GM19351 (cell line): ENCODE data around the gene SLIT3.

ENCODE experiments used
- ATAC-seq: cut with Tn5 transposase; IDR thresholded peaks from one replicate; pipeline ENCODE4 v1.9.1; 2021; ENCODE audit warnings: mild to moderate bottlenecking, moderate library complexity; ENCODE audit not compliant: unreplicated experiment

SLIT3 gene

DNA sequence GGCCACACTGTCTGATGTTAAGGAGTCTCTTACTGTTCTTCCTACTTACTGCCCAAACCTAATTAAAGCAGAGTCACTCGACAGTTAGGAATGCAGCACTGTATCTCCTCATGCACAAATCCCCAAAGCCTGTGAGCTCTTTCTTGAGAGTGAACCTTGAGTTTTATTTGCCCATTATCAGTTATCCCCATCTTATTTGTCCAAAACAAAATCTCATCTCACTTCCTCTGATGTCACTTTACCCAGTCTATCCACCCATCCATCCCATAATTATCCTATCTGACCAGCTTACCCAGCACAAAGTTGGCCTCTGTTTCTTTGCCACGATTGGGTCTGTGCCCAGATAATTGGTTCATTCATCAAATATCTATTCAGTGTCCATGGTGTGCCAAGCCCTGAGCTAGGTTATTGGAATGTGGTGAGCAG, 250.8 kb downstream of the SLIT3 start:
- ATAC-seq = no peak

DNA sequence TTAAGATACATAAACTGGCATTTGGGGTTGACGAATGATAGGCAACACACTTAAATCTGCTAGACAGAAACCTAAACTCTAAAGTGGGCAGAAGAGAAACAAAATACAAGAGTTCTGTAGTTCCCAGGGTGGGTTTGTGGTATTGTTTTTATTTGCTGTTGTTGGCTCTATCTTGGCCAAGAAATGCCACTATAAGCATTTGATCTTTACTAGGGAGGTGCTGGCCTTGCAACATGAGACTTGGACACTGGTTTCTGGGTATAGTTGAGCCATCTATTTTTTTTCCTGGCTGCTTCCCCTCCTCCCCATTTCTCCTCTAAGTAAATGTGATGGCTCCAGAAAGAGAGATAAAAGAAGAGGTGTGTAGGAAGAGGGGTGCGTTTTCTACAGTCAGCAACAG, 251.2 kb downstream of the SLIT3 start:
- no peak for ATAC-seq

DNA sequence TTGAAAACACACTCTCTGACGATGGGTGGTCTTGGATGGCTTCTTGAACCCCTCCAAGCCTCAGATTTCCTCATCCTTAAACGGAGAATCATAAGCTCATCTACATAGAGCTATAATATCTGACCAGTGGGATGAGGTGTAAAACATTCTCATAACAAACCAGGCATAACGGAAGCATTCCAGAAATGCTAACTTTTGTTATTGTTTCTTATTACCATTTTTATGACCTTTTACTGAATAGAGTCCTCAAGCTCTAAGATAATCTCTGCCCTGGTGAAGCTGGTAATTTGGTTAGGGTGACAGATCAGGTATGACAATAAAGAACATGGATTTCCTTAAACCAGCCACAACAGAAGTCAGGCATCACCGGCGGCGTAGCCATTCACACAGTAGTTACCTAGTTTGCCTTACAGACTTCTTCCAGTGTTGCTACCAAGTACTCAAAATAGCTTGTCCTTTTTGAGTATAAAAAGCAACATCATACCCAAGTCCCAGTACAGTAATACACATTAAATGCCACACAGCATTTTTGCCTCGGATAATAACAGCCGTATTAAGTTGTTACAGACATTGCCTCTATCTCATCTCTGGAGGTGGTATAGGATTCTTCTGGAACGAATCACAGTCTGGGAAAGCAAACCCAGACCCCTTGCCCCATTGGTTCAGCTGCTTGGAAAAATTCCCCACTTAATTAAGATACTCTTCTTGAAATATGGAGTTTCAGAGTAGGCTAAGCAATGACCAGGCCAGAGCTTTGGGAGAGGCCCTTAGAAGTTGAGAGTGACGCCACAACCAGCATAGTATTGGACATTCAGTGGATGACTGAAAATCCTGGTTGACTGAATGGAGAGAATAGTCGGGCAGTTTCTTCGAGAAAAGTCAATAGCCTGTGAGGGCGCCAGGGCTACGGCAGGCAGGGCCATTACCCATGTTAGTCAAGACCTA, 252.5 kb downstream of the SLIT3 start:
- ATAC-seq = no peak

DNA sequence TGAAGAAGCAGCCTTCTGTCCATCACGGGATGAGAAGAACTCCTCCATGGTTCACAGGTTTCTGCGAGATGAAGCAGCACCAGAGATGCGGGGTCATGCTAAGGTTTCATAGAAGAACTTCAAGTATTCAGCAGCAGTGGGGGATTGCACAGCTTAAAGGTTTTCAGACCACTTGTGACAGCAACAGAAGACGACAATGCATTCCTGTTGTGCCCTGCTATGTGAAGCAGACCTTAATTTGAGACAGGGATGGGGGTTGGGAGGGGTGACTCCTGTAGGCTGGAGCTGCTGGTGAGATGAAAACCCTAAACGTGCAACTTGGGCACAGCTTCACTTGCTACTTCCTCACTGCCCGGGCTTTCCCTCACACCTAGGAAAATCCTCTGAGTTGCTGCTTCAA, 256.0 kb downstream of the SLIT3 start:
- no peak for ATAC-seq

DNA sequence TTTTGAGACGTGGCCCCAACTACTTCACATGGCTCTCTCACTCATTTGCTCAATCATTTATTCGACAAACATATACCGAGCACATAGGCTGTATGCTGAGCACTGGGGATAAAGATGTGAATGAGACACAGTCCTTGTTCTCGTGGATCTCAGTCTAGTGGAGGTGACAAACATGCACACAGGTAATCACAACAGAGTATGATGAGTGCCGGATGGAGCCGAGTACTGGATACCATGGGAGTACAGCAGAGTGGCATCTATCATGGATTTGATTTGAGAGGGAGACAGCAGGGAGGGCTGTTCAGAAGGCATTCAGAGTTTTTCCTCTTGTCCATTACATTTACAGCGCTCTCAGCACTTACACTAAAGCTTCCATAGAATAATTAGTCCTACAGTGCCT, 259.8 kb downstream of the SLIT3 start:
- ATAC-seq = no peak

DNA sequence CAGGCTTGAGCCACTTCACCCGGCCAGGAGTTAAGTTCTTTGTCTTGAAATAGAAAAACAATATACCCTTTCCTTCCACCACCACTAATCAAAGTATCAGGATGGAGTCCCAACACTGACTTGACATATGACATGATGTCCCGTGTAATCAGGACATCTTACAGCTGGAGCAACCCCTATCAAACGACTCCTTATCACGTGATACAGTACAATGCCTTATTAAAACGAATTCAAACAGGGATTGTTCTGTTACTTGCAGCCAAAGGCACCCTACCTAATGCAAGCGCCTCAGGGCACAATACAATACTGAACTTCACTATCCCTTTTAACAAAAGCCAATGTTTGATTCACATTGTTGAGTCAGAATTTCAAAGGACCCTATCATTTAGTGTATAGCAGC, 261.3 kb downstream of the SLIT3 start:
- ATAC-seq = no peak

DNA sequence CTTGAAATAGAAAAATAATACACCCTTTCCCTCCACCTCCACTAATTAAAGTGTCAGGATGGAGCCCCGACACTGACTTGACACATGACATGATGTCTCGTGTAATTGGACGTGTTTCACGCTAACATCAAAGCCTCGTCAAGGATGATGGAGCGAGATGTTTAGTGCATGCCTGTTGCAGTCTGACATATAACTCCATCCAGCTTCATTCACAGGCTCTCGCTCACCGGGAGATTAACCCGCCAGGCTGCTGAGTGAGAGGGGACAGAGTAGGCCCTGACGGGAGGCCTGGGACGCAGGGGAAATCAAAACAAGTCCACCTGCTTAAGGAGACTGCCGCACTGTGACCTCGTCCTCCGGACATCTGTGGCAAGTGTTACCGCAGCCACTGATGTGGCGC, 263.5 kb downstream of the SLIT3 start:
- ATAC-seq = no peak

DNA sequence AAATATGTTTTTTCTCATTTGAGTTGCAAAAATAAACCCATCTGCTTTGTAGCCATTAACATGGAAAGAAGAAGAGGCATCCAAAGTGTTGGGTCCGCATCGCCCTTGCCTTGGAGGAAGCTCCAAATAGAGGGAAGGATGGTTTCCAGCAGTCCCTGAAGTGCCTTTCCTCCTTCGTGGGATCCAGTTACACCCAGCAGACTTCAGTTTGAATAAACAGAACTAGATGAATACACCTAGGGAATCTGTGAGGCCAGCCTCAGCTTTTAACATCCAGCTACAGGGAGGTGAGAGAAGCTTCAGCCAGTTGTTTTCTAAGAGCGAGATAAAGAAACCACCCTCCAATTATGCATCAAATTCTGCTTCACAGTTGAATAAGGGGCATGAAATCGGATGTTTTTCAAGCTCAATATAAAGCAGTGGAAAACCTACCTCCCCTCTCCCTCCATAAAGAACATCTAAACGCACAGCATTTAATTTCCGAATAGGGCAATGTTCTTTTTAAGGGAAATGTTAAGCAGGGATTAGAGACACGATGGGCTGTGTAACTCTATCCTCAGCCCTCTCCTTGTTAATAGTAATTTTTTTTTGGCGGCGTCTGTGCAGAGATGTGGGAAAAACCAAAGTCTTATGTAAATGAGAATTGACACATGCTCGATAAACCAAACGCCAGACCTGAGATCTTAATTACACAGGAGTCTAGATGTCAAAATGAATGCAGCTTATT, 264.7 kb downstream of the SLIT3 start:
- no peak for ATAC-seq

DNA sequence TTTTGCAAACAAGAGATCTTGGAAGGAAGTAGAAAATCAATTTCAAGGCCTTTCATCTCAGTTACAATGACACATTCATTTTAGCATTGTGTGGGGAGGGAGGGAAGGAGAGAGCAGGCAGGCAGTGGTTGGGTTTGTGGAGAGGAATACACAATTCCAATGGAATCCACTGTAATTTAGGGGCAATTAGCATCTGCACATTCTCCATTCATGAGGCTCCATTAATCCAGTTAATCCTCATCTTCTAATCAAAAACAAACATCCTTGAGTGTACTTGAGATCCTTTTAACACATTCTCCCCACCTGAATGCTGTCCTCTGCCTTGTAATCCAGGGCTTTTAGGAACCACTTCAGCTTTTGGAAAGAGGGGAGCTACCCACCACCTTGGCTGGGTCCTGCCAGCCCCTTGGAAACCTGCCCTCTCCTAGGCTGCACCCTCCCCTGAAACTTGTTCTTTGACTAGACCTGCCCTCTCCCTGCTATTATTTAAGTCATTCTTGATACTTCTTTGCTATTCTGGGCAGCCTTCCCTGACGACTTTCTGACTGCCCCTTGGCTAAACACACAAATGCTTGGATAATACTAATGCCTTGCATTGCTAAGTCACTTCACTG, 271.2 kb downstream of the SLIT3 start:
- ATAC-seq = no peak

DNA sequence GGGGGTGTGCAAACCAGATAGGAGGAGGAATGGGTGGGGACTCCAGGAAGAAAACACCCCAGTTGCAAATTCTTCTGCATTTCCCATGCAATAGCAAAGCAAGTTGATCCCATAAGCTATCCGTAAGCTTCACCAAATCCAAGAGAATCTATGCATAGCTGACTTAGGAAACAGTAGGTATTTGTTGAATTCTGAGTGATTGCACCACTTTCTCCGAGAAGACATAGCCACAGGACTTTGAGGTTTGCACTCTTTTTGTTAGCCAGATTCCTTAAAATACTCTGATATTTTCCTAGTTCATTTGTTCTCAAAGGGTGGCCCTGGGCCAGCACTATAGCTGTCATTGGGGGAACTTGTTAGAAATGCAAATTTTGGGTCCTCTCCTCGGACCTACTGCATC, 271.9 kb downstream of the SLIT3 start:
- ATAC-seq = no peak

DNA sequence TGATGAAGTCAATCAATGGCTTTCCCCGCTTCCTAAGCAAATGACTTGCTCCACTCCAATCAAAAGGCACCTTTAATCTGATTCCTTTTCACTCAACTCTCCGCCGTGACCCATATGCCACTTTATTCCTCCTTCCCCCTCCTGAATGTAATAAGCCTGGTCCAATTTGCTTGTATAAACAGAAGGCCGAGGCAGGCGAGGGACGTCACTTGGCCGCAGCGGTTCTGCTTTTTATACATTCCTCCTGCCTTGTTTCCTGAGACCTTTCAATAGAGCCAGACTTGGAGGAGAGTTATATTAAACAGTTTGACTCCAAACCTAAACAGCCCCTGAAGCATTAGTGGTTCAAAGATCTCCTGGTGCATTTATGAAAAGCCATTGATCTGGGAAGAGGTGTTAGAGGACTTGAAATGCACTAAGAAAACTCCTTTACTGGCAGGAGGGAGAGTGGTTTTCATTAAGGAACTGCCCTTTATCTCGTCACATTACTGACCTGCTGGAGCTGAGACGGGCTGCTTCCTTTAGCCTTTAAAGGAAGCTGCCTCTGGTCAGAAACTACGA, 273.4 kb downstream of the SLIT3 start:
- no peak for ATAC-seq

DNA sequence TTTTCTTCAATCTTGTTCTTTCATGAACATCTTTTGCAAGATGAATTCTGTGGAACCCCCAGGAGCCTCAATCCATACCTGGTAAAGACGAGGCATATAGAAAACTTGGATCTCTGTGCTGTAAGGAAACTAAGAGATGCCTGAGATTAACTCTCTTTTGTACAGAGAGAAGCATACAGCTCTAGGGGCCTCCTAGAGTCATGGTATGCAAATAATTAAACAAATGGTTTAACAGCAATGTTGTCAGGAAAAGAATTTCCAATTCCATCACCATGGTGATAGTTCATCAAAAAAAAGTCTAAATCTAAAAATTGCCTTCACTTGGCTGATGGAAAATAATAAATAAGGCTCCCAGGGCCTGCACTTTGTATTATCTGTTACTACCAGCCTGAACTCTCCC, 275.4 kb downstream of the SLIT3 start:
- no peak for ATAC-seq

DNA sequence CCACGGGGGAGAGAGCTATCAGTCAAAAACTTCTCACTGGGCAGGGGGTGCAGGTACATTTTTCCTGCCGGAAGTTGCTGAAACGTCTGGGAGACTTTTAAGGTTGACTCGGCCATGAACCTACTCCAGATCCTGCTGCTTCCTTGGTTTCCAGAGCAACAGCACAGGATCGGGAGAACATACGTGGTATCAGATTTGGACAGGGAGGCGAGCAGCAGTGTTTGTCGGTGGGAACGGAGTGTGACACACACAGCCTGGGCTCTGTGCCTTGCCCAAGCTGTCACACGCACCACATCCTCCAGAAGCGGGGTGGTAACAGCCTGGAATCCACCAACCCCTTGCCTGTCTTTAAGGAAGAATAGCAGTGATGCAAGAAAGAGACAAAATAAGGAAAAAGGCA, 276.5 kb downstream of the SLIT3 start:
- ATAC-seq = no peak

DNA sequence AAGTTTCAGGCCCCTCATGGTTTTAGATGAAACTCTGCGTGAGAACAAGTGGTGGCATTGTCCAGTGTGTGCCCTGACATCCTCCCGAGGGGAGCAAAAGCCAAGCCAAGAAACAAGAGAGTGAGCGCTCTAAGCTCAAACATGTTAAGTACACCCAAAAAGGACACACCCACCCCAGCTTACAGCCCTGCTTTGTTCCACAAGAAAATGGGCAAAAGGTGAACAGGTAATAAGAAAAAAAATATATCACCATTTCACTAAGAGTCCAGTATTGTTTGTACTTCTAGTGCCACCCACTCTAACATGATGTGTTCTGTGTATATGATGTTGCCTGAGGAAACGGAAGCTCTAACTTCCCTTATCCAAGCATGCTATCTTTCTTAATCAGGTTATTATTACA, 278.2 kb downstream of the SLIT3 start:
- no peak for ATAC-seq

DNA sequence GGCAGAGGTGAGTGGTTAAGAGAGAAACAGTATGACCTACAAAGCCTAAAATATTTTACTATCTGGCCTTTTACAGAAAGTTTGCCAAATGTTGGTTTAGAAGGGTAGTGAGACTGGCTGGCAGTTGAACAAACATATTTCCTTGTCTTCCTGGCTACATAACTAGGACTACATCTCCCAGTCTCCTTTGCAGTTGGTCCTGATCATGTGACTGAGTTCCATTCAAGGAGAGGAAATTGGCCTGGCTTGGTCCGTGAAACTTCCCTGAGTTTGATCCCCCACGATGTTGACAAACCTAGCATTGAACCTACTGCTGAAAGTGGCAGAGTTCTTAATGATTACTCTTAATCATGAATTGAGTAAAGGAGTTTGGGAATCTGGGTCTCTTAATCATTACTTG, 280.8 kb downstream of the SLIT3 start:
- no peak for ATAC-seq

DNA sequence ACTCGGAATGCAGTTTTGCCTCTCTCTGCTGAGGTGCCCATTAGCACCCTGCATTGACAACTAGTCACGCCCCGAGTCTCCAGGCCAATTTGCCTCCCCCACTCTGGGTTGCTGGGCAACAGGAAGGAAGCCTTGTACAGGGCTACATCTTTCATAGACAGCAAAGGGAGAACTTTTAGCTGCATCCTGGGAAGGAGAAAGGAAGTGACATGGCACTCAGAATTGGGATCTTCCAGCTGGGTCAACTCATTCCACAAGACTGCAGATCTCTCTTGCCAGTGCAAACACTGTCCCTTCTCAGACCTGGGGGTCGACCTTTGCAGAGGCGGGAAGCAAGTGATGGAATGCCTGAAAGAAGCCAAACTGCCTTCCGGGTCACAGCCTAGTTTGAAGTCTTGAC, 282.0 kb downstream of the SLIT3 start:
- no peak for ATAC-seq

DNA sequence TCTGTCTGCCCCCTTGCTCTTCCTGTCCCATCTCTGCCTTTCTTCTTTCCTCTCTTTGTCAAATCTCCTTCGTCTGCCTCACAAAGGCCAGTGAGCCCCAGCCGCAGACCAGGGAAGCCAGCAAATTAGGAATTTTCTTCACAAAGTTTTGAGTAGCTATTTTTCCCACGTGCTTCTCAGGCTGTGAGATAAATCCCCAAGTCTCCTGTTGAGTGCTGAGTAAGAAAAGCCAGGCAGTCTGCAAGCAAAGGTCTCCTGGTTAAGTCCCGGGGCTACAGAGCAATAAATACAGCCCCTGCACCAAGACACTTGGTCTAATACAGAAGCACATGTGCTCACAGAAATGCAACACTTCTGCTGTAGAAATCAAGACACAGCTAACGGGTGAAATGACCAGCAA, 284.9 kb downstream of the SLIT3 start:
- no peak for ATAC-seq

DNA sequence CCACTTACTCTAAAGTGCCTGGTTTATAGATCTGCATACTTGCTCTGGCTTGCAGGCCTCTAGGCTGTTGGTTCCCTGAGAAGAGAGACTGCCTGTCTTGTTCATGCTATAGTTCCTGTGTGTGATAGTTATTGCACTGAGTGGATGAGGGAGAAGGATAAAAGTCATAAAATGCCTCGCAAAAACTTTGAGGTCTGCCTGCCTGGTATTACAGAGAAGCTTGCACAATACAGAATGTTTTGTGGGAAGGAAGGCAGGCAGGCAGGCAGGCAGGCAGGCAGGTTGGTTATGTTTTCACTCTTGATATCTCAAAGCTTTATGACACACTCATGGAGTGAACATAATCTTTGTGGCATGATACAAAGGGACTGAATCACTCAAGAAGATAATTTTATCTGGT, 287.1 kb downstream of the SLIT3 start:
- no peak for ATAC-seq

DNA sequence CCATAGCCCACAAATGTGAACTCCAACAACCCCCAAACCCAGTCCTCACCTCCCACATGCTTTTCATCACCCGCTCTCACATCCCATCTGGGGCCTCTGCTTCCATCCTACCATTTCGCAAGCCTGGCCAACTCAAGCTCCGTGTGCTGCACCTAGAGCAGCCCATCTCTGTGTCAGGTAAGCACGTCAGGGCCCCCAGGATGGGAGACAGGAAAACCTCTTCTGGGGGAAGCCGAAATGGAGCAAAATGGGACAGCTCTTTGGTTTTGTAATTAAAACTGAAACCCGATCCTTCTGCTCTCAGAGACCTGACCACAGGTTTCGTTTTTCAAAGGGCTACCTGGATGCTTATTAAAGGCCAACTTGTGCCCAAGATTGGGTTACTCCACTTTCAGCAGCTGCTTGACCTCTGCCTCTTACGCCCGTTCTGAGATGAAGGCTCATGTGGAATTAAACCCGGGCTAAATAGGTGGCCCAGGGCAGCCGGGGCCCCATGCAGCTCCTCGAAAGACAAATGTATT, 287.7 kb downstream of the SLIT3 start:
- no peak for ATAC-seq

DNA sequence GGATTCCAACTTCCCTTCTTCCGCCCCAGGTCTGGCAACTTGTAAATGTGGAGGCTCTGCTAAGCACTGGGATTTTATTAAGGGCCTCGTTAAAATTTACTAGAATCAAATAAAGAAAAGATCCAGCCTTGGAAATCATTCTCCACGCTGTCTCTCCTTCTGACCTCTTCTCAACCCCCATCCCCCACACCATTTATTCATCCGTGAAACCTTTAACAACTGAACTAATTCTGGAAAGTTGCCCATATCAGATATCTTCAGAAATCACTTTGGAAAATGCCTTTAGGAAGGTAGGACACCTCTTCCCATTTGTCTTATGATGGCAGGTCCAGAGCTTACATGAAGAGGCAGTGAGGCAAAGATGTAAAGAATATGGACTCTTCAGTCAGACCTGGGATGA, 288.5 kb downstream of the SLIT3 start:
- ATAC-seq = no peak

DNA sequence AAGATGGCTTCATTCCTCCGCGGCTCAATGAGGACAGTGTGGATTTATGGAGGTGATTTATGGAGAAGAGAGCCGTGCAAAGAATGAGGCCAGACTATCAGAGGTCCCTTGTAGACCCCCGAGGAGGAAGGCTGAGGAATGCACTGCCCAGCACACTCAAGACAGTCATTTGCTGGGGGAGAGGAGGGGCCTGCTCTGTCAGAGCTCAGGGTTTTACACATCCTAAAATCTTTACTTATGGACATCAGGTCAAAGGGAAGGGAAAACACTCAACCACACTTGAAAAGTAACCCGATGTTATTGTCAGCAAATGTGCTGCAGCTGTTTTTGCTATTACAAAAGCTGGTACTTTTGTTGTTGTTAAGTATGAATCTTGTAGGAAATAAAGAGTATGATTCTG, 289.5 kb downstream of the SLIT3 start:
- no peak for ATAC-seq
